ENCODE results near the gene LGALS1. TPM values are rescaled to one million over a fixed set of nuclear protein-coding genes. Genes with fewer than 3 reads are reported as not detected.

LGALS1 gene
- total RNA-seq, 1 experiment from 2014 or later: 2,325 TPM

DNA sequence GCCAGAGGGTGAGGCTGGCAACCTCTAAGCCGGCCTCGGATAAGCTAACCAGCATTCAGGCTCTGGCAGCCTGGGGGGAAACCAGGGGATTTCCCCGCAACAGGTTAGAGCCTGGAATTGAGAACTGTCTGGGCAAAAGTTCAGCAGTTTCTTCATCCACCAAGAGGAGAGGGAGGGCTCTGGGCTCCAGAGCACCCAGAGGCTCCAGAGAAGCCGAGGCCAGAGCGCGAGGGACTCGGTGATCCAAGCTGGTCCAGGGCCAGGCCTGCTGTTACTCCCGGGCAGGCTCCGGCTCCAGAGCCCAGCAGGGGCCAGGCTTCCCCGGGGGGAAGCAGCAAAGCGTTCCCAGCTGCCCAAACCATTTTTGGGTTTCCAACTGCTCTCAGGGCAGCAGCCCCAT, 49.3 kb upstream of the LGALS1 start:
- CTCF ChIA-PET: no interaction called here
- BruUV-seq (replicated peaks): no TSS peak

DNA sequence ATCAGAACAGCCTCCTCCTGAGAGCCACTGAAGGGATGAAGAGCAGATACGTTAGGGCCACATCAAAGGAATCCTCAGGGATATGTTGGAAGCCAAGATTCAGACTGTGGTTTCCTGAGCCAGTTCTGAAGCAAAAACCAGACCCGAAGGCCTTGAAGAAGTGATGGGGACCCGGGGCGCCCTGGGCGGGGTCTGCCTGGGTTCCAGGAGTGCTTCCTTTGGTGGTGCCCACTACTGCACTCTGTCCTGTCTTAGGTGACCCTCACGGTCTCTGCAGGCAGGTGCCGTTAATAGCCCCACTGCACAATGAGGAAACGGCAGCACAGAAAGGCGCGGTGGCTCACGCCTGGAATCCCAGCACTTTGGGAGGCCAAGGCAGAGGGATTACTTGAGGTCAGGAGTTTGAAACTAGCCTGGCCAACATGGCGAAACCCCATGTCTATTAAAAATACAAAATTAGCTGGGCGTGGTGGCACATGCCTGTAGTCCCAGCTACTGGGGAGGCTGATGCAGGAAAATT, 48.8 kb upstream of the LGALS1 start:
- ATAC-seq: no peak
- Histone ChIP-seq H3K9ac (ENCODE audit: low read length) (no peak overlapping the region), H3K9me2 (replicated peaks; ENCODE audit: low read length) (no peaks in the 10 kb centered on the region), H3K36me3 (ENCODE audit: low read depth, low read length) (no peaks in the 10 kb centered on the region), H3K4me3 (ENCODE audit: low read length) (no peak overlapping the region), H3K27ac (ENCODE audit: low read length) (no peak overlapping the region), H3K4me2 (ENCODE audit: low read length) (no peak overlapping the region), H4K20me1 (ENCODE audit: low read length) (no peaks in the 10 kb centered on the region), H3K4me1 (ENCODE audit: insufficient read depth, low read length) (no peaks in the 10 kb centered on the region), H2AFZ (ENCODE audit: low read length) (no peak overlapping the region), H3K27me3 (ENCODE audit: low read length) (no peaks in the 10 kb centered on the region), H3K79me2 (ENCODE audit: low read length) (no peaks in the 10 kb centered on the region), H3K9me3 (ENCODE audit: low read length) (no peaks in the 10 kb centered on the region), H3F3A (ENCODE audit: low read length, unreplicated experiment) (no peaks in the 10 kb centered on the region)
- intact Hi-C loops (cut with micrococcal nuclease): no loop called here
- POLR2A ChIA-PET (ENCODE audit: unreplicated experiment): no interaction called here
- CTCF ChIA-PET: no interaction called here
- no peak for DNase-seq
- TF ChIP-seq EZH2 (IDR thresholded peaks at IDR 0.05; ENCODE audit: low read length, unreplicated experiment): no peak
- no peak for TF ChIP-seq EZH2phosphoT487 (IDR thresholded peaks at IDR 0.05; ENCODE audit: borderline replicate concordance, low read length)
- TF ChIP-seq, protein P1, sequence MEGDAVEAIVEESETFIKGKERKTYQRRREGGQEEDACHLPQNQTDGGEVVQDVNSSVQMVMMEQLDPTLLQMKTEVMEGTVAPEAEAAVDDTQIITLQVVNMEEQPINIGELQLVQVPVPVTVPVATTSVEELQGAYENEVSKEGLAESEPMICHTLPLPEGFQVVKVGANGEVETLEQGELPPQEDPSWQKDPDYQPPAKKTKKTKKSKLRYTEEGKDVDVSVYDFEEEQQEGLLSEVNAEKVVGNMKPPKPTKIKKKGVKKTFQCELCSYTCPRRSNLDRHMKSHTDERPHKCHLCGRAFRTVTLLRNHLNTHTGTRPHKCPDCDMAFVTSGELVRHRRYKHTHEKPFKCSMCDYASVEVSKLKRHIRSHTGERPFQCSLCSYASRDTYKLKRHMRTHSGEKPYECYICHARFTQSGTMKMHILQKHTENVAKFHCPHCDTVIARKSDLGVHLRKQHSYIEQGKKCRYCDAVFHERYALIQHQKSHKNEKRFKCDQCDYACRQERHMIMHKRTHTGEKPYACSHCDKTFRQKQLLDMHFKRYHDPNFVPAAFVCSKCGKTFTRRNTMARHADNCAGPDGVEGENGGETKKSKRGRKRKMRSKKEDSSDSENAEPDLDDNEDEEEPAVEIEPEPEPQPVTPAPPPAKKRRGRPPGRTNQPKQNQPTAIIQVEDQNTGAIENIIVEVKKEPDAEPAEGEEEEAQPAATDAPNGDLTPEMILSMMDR (conservative IDR thresholded peaks at IDR 0.05; ENCODE audit: low read depth, low read length): no peak
- no TSS peak for BruUV-seq (replicated peaks)

More for the DNA sequence above, 49.3 kb upstream of the LGALS1 start:
- ATAC-seq (no peak), DNase-seq (no peak)
- H3K9me3 ChIP-seq (ENCODE audit: low read length): no peaks in the 10 kb centered on the region
- intact Hi-C loops (cut with micrococcal nuclease): no loop called here
- no peaks in the 10 kb centered on the region for H3K27me3 ChIP-seq (ENCODE audit: low read length)
- H3K4me3 ChIP-seq (ENCODE audit: low read length): no peak overlapping the region
- no peaks in the 10 kb centered on the region for H3F3A ChIP-seq (ENCODE audit: low read length, unreplicated experiment)
- H2AFZ ChIP-seq (ENCODE audit: low read length): no peak overlapping the region
- no peak overlapping the region for H3K9ac ChIP-seq (ENCODE audit: low read length)
- no peaks in the 10 kb centered on the region for H3K36me3 ChIP-seq (ENCODE audit: low read depth, low read length)
- TF ChIP-seq, protein P1 (conservative IDR thresholded peaks at IDR 0.05; ENCODE audit: low read depth, low read length): no peak
- TF ChIP-seq EZH2 (IDR thresholded peaks at IDR 0.05; ENCODE audit: low read length, unreplicated experiment) (no peak), EZH2phosphoT487 (IDR thresholded peaks at IDR 0.05; ENCODE audit: borderline replicate concordance, low read length) (no peak)
- no peaks in the 10 kb centered on the region for H4K20me1 ChIP-seq (ENCODE audit: low read length)
- H3K4me1 ChIP-seq (ENCODE audit: insufficient read depth, low read length): no peaks in the 10 kb centered on the region
- POLR2A ChIA-PET (ENCODE audit: unreplicated experiment): no interaction called here
- no peaks in the 10 kb centered on the region for H3K79me2 ChIP-seq (ENCODE audit: low read length)
- no peaks in the 10 kb centered on the region for H3K9me2 ChIP-seq (replicated peaks; ENCODE audit: low read length)
- no peak overlapping the region for H3K27ac ChIP-seq (ENCODE audit: low read length)
- H3K4me2 ChIP-seq (ENCODE audit: low read length): no peak overlapping the region

DNA sequence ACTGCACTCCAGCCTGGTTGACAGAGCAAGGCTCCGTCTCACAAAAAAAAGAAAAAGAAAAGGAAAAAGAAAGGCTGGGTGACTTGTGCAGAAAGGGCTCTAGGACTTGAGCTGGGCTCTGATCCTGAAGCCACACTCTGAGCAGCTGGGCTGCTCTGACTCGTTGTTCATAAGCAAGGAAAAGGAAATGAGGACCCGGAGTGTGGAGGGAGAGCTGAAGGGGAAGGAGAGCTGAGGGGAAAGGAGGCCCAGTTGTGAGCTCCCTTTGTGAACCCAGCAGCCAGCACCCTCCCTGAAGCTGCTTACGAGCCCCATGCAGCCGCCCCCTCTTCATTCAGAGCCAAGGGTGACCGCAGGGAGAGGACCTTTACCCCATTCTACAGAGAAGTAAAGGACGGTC, 48.3 kb upstream of the LGALS1 start:
- H2AFZ ChIP-seq (ENCODE audit: low read length): no peak overlapping the region
- ChIA-PET POLR2A (ENCODE audit: unreplicated experiment) (no interaction called here), CTCF (no interaction called here)
- ATAC-seq: no peak
- no peaks in the 10 kb centered on the region for H3K9me3 ChIP-seq (ENCODE audit: low read length)
- DNase-seq: no peak
- BruUV-seq (replicated peaks): no TSS peak
- no peak overlapping the region for H3K4me3 ChIP-seq (ENCODE audit: low read length)
- H4K20me1 ChIP-seq (ENCODE audit: low read length): no peaks in the 10 kb centered on the region
- no peak overlapping the region for H3K4me2 ChIP-seq (ENCODE audit: low read length)
- no peaks in the 10 kb centered on the region for H3F3A ChIP-seq (ENCODE audit: low read length, unreplicated experiment)
- H3K79me2 ChIP-seq (ENCODE audit: low read length): no peaks in the 10 kb centered on the region
- no peak overlapping the region for H3K9ac ChIP-seq (ENCODE audit: low read length)
- TF ChIP-seq, protein P1 (conservative IDR thresholded peaks at IDR 0.05; ENCODE audit: low read depth, low read length): no peak
- TF ChIP-seq EZH2 (IDR thresholded peaks at IDR 0.05; ENCODE audit: low read length, unreplicated experiment): no peak
- no peak for TF ChIP-seq EZH2phosphoT487 (IDR thresholded peaks at IDR 0.05; ENCODE audit: borderline replicate concordance, low read length)
- H3K4me1 ChIP-seq (ENCODE audit: insufficient read depth, low read length): no peaks in the 10 kb centered on the region
- intact Hi-C loops (cut with micrococcal nuclease): no loop called here
- H3K27ac ChIP-seq (ENCODE audit: low read length): no peak overlapping the region
- no peaks in the 10 kb centered on the region for H3K9me2 ChIP-seq (replicated peaks; ENCODE audit: low read length)
- H3K36me3 ChIP-seq (ENCODE audit: low read depth, low read length): no peaks in the 10 kb centered on the region
- no peaks in the 10 kb centered on the region for H3K27me3 ChIP-seq (ENCODE audit: low read length)
